Fibroblast of lung (primary cell): ENCODE data around the gene JARID2. TPM values are rescaled to one million over a fixed set of nuclear protein-coding genes. Genes with fewer than 3 reads are reported as not detected.

Source experiments
- DNase-seq, 2 donors: peaks; one replicate each; pipeline versions ENCODE4 v3.0.0 to v3.0.0-alpha.2; 2010; ENCODE audit warnings: low read depth in 2 of 2
- H2AFZ ChIP-seq: 2 replicates; pipeline ENCODE4 v1.5.1; 2012; ENCODE audit warnings: low read length, control low read depth, inconsistent platforms
- H3K27ac ChIP-seq: 2 replicates; pipeline ENCODE4 v1.5.1; 2011; ENCODE audit warnings: low read length, control low read depth; ENCODE audit not compliant: insufficient read depth
- H3K27me3 ChIP-seq: 2 replicates; pipeline ENCODE4 v1.5.1; 2011; ENCODE audit warnings: mild to moderate bottlenecking, low read length; ENCODE audit not compliant: control insufficient read depth, insufficient read depth
- H3K36me3 ChIP-seq: 2 replicates; pipeline ENCODE4 v1.5.1; 2011; ENCODE audit warnings: low read length; ENCODE audit not compliant: control insufficient read depth, insufficient read depth
- H3K4me1 ChIP-seq: 2 replicates; pipeline ENCODE4 v1.5.1; 2011; ENCODE audit warnings: low read length; ENCODE audit not compliant: control insufficient read depth, insufficient read depth; ENCODE audit errors: extremely low read depth
- H3K4me2 ChIP-seq: 2 replicates; pipeline ENCODE4 v1.5.1; 2011; ENCODE audit warnings: low read length, control low read depth; ENCODE audit not compliant: insufficient read depth; ENCODE audit errors: extremely low read depth
- H3K4me3 ChIP-seq, 4 experiments: fragments of 200-600 bp in 1 of 4; sonication (generic) in 1 of 4; replicated peaks in 1 of 4; 2 replicates each; pipeline ENCODE4 v1.5.1; 2011 to 2016; ENCODE audit warnings: low read length in 4 of 4, low read depth in 3 of 4, mild to moderate bottlenecking in 3 of 4, control low read depth in 2 of 4, inconsistent platforms in 1 of 4, mixed read lengths in 1 of 4; ENCODE audit not compliant: insufficient read depth in 1 of 4; ENCODE audit errors: control extremely low read depth in 1 of 4
- H3K79me2 ChIP-seq: 2 replicates; pipeline ENCODE4 v1.5.1; 2012; ENCODE audit warnings: mild to moderate bottlenecking, low read length, inconsistent platforms; ENCODE audit not compliant: control insufficient read depth, insufficient read depth
- H3K9ac ChIP-seq: 2 replicates; pipeline ENCODE4 v1.5.1; 2011; ENCODE audit warnings: mild to moderate bottlenecking, low read length, control low read depth; ENCODE audit not compliant: insufficient read depth
- H3K9me3 ChIP-seq: 2 replicates; pipeline ENCODE4 v1.5.1; 2012; ENCODE audit warnings: low read depth, low read length; ENCODE audit not compliant: control insufficient read depth, insufficient read depth
- H4K20me1 ChIP-seq: 2 replicates; pipeline ENCODE4 v1.5.1; 2011; ENCODE audit warnings: low read length; ENCODE audit not compliant: control insufficient read depth, insufficient read depth; ENCODE audit errors: extremely low read depth
- CTCF ChIP-seq, 2 donors: IDR thresholded peaks in 1 of 2; conservative IDR thresholded peaks in 1 of 2; 1 replicate in 1 of 2; 2 replicates in 1 of 2; pipeline ENCODE4 v1.5.1; 2011 to 2012; ENCODE audit warnings: low read length in 2 of 2, control low read depth in 1 of 2, inconsistent platforms in 1 of 2, low read depth in 1 of 2, mild to moderate bottlenecking in 1 of 2
- EZH2 ChIP-seq: IDR thresholded peaks from 2 replicates; pipeline ENCODE4 v1.5.1; 2012; ENCODE audit warnings: low read length, control low read depth, mild to moderate bottlenecking; ENCODE audit errors: missing control alignments
- polyA plus RNA-seq, 2 donors: library from polyadenylated mRNA; depleted of rRNA in 1 of 2; stranded (reverse) in 1 of 2; unstranded in 1 of 2; fragments of >200 nt; gene quantifications; 2 replicates each; pipeline ENCODE4 v1.2.1, GENCODE V29; 2011 to 2012; ENCODE audit warnings: missing spikeins in 1 of 2
- total RNA-seq: library from RNA; depleted of rRNA; stranded (reverse); fragments of >200 nt; gene quantifications from 2 replicates; pipeline ENCODE4 v1.2.1, GENCODE V29; 2014

Gene JARID2
- total and polyA plus RNA-seq, 2 donors (not counting 1 experiment from before 2014, with no cell fraction given) = 5.0 to 8.2 TPM

- H3K36me3 ChIP-seq = peaks cover 2% of the 10 kb centered on the region
- no peak overlapping the region for H2AFZ ChIP-seq
- peaks cover 3% of the 10 kb centered on the region for H3K4me1 ChIP-seq
- H3K27ac ChIP-seq = no peak overlapping the region
- H4K20me1 ChIP-seq = no peaks in the 10 kb centered on the region
- H3K9ac ChIP-seq = no peak overlapping the region
- no peak for TF ChIP-seq CTCF (conservative IDR thresholded peaks at IDR 0.05 in 1 of 2, IDR thresholded peaks at IDR 0.05 in 1 of 2; ENCODE audit: low read depth in 1 of 2, low read length in 2 of 2)
- TF ChIP-seq EZH2 = no peak
- H3K9me3 ChIP-seq = no peaks in the 10 kb centered on the region
- H3K79me2 ChIP-seq = no peaks in the 10 kb centered on the region
- no peak overlapping the region for H3K4me3 ChIP-seq
- H3K4me2 ChIP-seq = no peak overlapping the region
- no peak for DNase-seq
- no peaks in the 10 kb centered on the region for H3K27me3 ChIP-seq
Observed at GRCh38 chr6:15490242-15491100, 244.6 kb downstream of the JARID2 start.

- H3K27me3 ChIP-seq = no peaks in the 10 kb centered on the region
- peak; percentile 66 to 89 for DNase-seq
- H3K79me2 ChIP-seq = no peaks in the 10 kb centered on the region
- no peaks in the 10 kb centered on the region for H3K9me3 ChIP-seq
- peaks cover 3% of the 10 kb centered on the region for H3K4me1 ChIP-seq
- no peaks in the 10 kb centered on the region for H4K20me1 ChIP-seq
- H3K4me3 ChIP-seq = no peak overlapping the region
- peaks cover 2% of the 10 kb centered on the region for H3K36me3 ChIP-seq
- H3K9ac ChIP-seq = no peak overlapping the region
- H2AFZ ChIP-seq = no peak overlapping the region
- TF ChIP-seq CTCF (conservative IDR thresholded peaks at IDR 0.05 in 1 of 2, IDR thresholded peaks at IDR 0.05 in 1 of 2; ENCODE audit: low read depth in 1 of 2, low read length in 2 of 2) (peak; percentile 97), EZH2 (no peak)
- no peak overlapping the region for H3K4me2 ChIP-seq
- no peak overlapping the region for H3K27ac ChIP-seq
Observed at GRCh38 chr6:15491255-15491985, 245.6 kb downstream of the JARID2 start.

GRCh38 chr6:15491986-15492269, 246.1 kb downstream of the JARID2 start:
- Histone ChIP-seq H3K36me3 (peaks cover 6% of the 10 kb centered on the region), H4K20me1 (no peaks in the 10 kb centered on the region), H3K4me1 (peaks cover 3% of the 10 kb centered on the region), H3K79me2 (no peaks in the 10 kb centered on the region), H3K27me3 (no peaks in the 10 kb centered on the region), H3K9ac (no peak overlapping the region), H2AFZ (no peak overlapping the region), H3K9me3 (no peaks in the 10 kb centered on the region), H3K4me2 (no peak overlapping the region), H3K27ac (no peak overlapping the region), H3K4me3 (no peak overlapping the region)
- no peak for DNase-seq
- TF ChIP-seq EZH2 = no peak
- no peak for TF ChIP-seq CTCF (conservative IDR thresholded peaks at IDR 0.05 in 1 of 2, IDR thresholded peaks at IDR 0.05 in 1 of 2; ENCODE audit: low read depth in 1 of 2, low read length in 2 of 2)
